HFF-Myc (cell line): ENCODE measurements around the gene PSORS1C1.

Source experiments
- DNase-seq: peaks from one replicate; pipeline ENCODE4 v3.0.0-alpha.2; 2011; ENCODE audit warnings: low read depth; ENCODE audit errors: extremely low read depth
- H3K4me3 ChIP-seq: replicated peaks from 2 replicates; pipeline ENCODE4 v1.5.1; 2011; ENCODE audit warnings: low read depth, mild to moderate bottlenecking, control low read depth, low read length
- TF ChIP-seq, protein P1 (sequence below): IDR thresholded peaks from 2 replicates; pipeline ENCODE4 v1.5.1; 2012; ENCODE audit warnings: mild to moderate bottlenecking, low read depth, low read length, control low read depth; ENCODE audit errors: missing control alignments

PSORS1C1 gene

GRCh38 chr6:31087494-31088089 is 27.0 kb upstream of the PSORS1C1 start:
- no peak overlapping the region for H3K4me3 ChIP-seq
- DNase-seq, result peak; percentile 74
- TF ChIP-seq, protein P1, sequence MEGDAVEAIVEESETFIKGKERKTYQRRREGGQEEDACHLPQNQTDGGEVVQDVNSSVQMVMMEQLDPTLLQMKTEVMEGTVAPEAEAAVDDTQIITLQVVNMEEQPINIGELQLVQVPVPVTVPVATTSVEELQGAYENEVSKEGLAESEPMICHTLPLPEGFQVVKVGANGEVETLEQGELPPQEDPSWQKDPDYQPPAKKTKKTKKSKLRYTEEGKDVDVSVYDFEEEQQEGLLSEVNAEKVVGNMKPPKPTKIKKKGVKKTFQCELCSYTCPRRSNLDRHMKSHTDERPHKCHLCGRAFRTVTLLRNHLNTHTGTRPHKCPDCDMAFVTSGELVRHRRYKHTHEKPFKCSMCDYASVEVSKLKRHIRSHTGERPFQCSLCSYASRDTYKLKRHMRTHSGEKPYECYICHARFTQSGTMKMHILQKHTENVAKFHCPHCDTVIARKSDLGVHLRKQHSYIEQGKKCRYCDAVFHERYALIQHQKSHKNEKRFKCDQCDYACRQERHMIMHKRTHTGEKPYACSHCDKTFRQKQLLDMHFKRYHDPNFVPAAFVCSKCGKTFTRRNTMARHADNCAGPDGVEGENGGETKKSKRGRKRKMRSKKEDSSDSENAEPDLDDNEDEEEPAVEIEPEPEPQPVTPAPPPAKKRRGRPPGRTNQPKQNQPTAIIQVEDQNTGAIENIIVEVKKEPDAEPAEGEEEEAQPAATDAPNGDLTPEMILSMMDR, result peak; percentile 74

DNA sequence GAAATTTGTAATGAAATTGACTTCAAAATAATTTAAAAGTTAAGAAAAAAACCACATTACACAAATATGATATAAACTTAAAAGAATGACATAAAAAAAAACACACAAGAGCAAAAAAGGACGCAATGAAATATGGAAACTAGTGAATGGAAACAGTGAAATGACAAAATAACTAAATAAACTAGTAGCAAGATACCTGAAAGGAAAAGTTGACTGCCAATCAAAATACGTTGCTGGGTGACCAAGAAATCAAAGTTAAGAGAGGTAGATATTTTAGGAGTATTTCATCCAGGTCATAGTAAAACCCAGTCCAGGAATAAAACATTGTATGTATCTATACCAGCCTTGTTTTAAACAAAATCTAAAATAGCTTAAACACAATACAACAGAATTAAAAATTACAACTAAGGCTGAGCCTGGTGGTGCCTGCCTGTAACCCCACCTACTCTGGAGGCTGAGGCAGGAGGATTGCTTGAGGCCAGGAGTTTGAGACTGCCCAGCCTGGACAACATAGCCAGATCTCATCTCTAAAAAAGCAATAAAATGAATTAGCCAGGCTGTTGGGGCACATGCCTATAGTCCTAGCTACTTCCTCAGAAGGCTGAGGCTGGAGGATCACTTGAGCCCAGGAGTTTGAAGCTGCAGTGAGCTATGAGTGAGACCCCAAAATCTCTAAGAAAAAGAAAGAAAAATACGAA is 24.2 kb upstream of the PSORS1C1 start:
- no peak overlapping the region for H3K4me3 ChIP-seq
- TF ChIP-seq, protein P1, result no peak
- DNase-seq, result no peak

DNA sequence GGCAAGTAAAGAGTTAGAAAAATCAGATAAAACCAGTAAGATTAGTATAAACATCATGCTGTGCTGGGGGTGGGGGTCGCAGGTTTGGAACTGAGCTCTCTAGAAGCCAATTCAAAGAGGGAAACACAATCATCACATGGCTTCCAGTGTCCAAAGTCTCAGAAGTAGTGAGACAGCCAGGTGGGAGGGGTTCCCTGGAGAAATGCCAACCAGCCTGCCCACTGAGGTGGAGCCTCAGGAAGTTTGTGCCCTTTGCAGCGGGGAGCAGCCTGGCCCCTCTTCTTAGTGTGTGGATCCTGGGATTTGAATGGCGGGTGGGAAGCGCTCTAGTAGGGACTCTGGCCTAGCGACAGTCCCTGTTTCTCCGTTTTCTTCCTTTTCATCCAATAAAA is 23.6 kb upstream of the PSORS1C1 start:
- no peak overlapping the region for H3K4me3 ChIP-seq
- DNase-seq, result no peak
- TF ChIP-seq, protein P1, result no peak

DNA sequence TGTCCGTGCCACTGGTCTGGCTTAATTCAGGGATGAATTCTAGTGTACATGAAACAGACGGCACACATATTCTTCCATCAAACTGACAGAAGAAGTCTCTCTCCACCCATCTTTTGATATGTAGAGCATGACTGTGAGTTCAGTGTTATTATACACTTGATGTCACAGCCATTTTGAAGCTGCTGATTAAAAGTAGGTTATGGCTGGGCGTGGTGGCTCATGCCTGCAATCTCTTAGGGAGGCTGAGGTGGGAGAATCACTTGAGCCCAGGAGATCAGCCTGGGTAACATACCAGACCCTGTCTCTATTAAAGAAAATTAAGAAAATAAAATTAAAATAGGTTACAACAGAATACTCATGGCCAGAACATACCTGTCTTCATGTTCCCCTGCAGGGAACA is 22.9 kb upstream of the PSORS1C1 start:
- no peak for DNase-seq
- TF ChIP-seq, protein P1, result no peak
- no peak overlapping the region for H3K4me3 ChIP-seq

GRCh38 chr6:31092238-31092637 is 22.4 kb upstream of the PSORS1C1 start:
- TF ChIP-seq, protein P1, result no peak
- no peak for DNase-seq
- H3K4me3 ChIP-seq, result no peak overlapping the region

DNA sequence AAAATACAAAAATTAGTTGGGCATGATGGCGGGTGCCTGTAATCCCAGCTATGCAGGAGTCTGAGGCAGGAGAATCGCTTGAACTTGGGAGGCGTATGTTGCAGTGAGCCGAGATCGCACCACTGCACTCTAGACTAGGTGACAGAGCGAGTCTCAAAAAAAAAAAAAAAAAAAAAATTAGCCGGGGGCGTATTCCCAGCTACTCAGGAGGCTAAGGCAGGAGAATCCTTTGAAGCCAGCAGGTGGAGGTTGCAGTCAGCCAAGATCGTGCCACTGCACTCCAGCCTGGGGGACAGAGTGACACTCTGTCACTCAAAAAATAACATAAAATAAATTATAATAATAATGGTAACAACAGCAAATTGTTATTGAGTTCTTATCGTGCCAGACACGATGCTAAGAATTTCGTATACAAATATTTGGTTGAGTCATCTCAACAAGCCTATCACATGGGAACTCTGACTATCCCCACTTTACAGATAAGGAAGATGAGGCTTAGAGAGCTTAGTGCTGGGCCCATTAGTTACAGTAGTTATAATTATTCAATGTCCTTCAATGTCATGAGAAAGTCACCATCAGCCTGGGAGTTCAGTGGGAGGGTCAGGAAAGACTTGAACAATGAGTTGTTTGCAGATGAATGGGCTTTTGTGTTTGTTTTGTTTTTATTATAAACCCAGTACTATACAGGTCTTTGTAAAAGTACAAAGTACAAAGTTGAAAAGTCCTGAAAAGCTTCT is 21.7 kb upstream of the PSORS1C1 start:
- TF ChIP-seq, protein P1, result no peak
- no peak overlapping the region for H3K4me3 ChIP-seq
- no peak for DNase-seq
